SK-N-SH (cell line): ENCODE results near the gene E2F3. TPM values are rescaled to one million over a fixed set of nuclear protein-coding genes. Genes with fewer than 3 reads are reported as not detected.

Experiments
- CTCF ChIA-PET: fragments of 300-600, 350-600 bp; formaldehyde crosslinking; extraction: SDS; loops from one replicate; lab custom pipeline; 2021; lab: Yijun Ruan, JAX
- POLR2A ChIA-PET: fragments of 350-600 bp; sonication (Branson Sonifier 250); formaldehyde crosslinking; extraction: SDS; loops from one replicate; lab custom pipeline; 2020; ENCODE audit warnings: antibody characterized with exemption, inconsistent platforms; lab: Yijun Ruan, JAX
- DNase-seq: peaks from one replicate; pipeline ENCODE4 v3.0.0; 2012
- H2AFZ ChIP-seq: fragments of 200-600 bp; sonication (generic); 2 replicates; pipeline ENCODE4 v1.8.1; 2016; ENCODE audit warnings: antibody characterized with exemption, mild to moderate bottlenecking, low read depth
- H3F3A ChIP-seq: fragments of 200-600 bp; sonication (generic); replicated peaks from 2 replicates; pipeline ENCODE3; 2016; ENCODE audit warnings: antibody characterized with exemption, mild to moderate bottlenecking; ENCODE audit not compliant: insufficient read depth
- H3K27ac ChIP-seq, 2 experiments: fragments of 200-500 bp in 1 of 2; fragments of 200-600 bp in 1 of 2; sonication (Bioruptor generic) in 1 of 2; sonication (generic), shearing (Covaris generic) in 1 of 2; 2 replicates each; pipeline versions ENCODE4 v1.5.1 to v1.6.1; 2014 to 2016; ENCODE audit warnings: low read depth in 2 of 2, inconsistent platforms in 1 of 2, low read length in 1 of 2, mild to moderate bottlenecking in 1 of 2, mixed read lengths in 1 of 2
- H3K27me3 ChIP-seq: fragments of 200-600 bp; sonication (generic), shearing (Covaris generic); 2 replicates; pipeline ENCODE4 v1.6.1; 2016; ENCODE audit warnings: mixed run types; ENCODE audit not compliant: insufficient read depth
- H3K36me3 ChIP-seq, 2 experiments: fragments of 200-500 bp in 1 of 2; fragments of 200-600 bp in 1 of 2; sonication (Bioruptor generic) in 1 of 2; sonication (generic) in 1 of 2; replicated peaks in 1 of 2; 2 replicates each; pipeline versions ENCODE3 to v1.5.1; 2014 to 2016; ENCODE audit warnings: low read length in 1 of 2, mild to moderate bottlenecking in 1 of 2; ENCODE audit not compliant: insufficient read depth in 2 of 2, control insufficient read depth in 1 of 2
- H3K4me1 ChIP-seq, 2 experiments: fragments of 200-500 bp in 1 of 2; fragments of 200-600 bp in 1 of 2; sonication (Bioruptor generic) in 1 of 2; sonication (generic), shearing (Covaris generic) in 1 of 2; 2 replicates each; pipeline versions ENCODE4 v1.5.1 to v1.6.1; 2014 to 2016; ENCODE audit warnings: low read depth in 1 of 2, low read length in 1 of 2, mixed run types in 1 of 2; ENCODE audit not compliant: insufficient read depth in 2 of 2, control insufficient read depth in 1 of 2
- H3K4me2 ChIP-seq: fragments of 200-600 bp; sonication (generic), shearing (Covaris generic); 2 replicates; pipeline ENCODE4 v1.6.1; 2017; ENCODE audit warnings: mixed run types
- H3K4me3 ChIP-seq, 2 experiments: fragments of 200-500 bp in 1 of 2; fragments of 200-600 bp in 1 of 2; sonication (Bioruptor generic) in 1 of 2; sonication (generic), shearing (Covaris generic) in 1 of 2; 2 replicates each; pipeline versions ENCODE4 v1.5.1 to v1.8.1; 2014 to 2016; ENCODE audit warnings: low read depth in 2 of 2, inconsistent platforms in 1 of 2, low read length in 1 of 2, mild to moderate bottlenecking in 1 of 2, mixed read lengths in 1 of 2, moderate library complexity in 1 of 2
- H3K79me2 ChIP-seq: fragments of 200-600 bp; sonication (generic); 2 replicates; pipeline ENCODE4 v1.8.1; 2017; ENCODE audit warnings: mild to moderate bottlenecking; ENCODE audit not compliant: insufficient read depth
- H3K9ac ChIP-seq: fragments of 200-600 bp; sonication (generic); 2 replicates; pipeline ENCODE4 v1.6.1; 2017; ENCODE audit warnings: mixed run types
- H3K9me2 ChIP-seq: fragments of 200-600 bp; sonication (generic); 2 replicates; pipeline ENCODE4 v1.6.1; 2017; ENCODE audit warnings: mixed run types
- H3K9me3 ChIP-seq: fragments of 200-600 bp; sonication (generic); 2 replicates; pipeline ENCODE4 v1.6.1; 2017; ENCODE audit warnings: mixed run types, mild to moderate bottlenecking, moderate library complexity
- H4K20me1 ChIP-seq: fragments of 200-600 bp; sonication (generic); 2 replicates; pipeline ENCODE4 v1.6.1; 2017; ENCODE audit warnings: mild to moderate bottlenecking, mixed run types; ENCODE audit not compliant: insufficient read depth
- CHD2 ChIP-seq: fragments of 150-350 bp; IDR thresholded peaks from 2 replicates; pipeline ENCODE4 v1.6.1; 2018; ENCODE audit warnings: low read length; ENCODE audit not compliant: partially characterized antibody
- EP300 ChIP-seq, 2 experiments: IDR thresholded peaks; 2 replicates each; pipeline versions ENCODE4 v1.4.0 to v1.6.1; 2012; ENCODE audit warnings: borderline replicate concordance in 1 of 2, low read depth in 1 of 2, low read length in 1 of 2
- EZH2phosphoT487 ChIP-seq: fragments of 200-600 bp; sonication (generic); IDR thresholded peaks from 2 replicates; pipeline ENCODE4 v1.6.1; 2017; ENCODE audit warnings: low read depth, mixed run types, mild to moderate bottlenecking, antibody characterized with exemption, moderate library complexity, borderline replicate concordance
- GABPA ChIP-seq: IDR thresholded peaks from 2 replicates; pipeline ENCODE4 v1.4.0; 2012; ENCODE audit warnings: low read depth, mild to moderate bottlenecking
- MXI1 ChIP-seq: IDR thresholded peaks from 2 replicates; pipeline ENCODE4 v1.6.1; 2012; ENCODE audit warnings: mild to moderate bottlenecking, low read depth, low read length, improper control_type of control experiment
- NFIC ChIP-seq: IDR thresholded peaks from 2 replicates; pipeline ENCODE4 v1.4.0; 2012; ENCODE audit warnings: borderline replicate concordance
- POLR2AphosphoS5 ChIP-seq: IDR thresholded peaks from 2 replicates; pipeline ENCODE4 v1.6.1; 2012; ENCODE audit warnings: low read depth, low read length
- RAD21 ChIP-seq: IDR thresholded peaks from 2 replicates; pipeline ENCODE4 v1.6.1; 2012; ENCODE audit warnings: mild to moderate bottlenecking, low read length
- RCOR1 ChIP-seq: fragments of 150-350 bp; IDR thresholded peaks from 2 replicates; pipeline ENCODE4 v1.6.1; 2017; ENCODE audit warnings: antibody characterized with exemption, low read length
- RFX5 ChIP-seq: IDR thresholded peaks from 2 replicates; pipeline ENCODE4 v1.6.1; 2012; ENCODE audit warnings: mild to moderate bottlenecking, improper control_type of control experiment, low read length
- TAF1 ChIP-seq: IDR thresholded peaks from 2 replicates; pipeline ENCODE4 v1.6.1; 2012; ENCODE audit warnings: low read depth, mild to moderate bottlenecking, low read length, moderate library complexity, borderline replicate concordance
- TCF12 ChIP-seq: IDR thresholded peaks from 2 replicates; pipeline ENCODE4 v1.4.0; 2012
- USF1 ChIP-seq: IDR thresholded peaks from 2 replicates; pipeline ENCODE4 v1.4.0; 2012; ENCODE audit warnings: low read depth, borderline replicate concordance
- YY1 ChIP-seq: IDR thresholded peaks from 2 replicates; pipeline ENCODE4 v1.4.0; 2012; ENCODE audit warnings: low read depth, mild to moderate bottlenecking
- ZBTB33 ChIP-seq: IDR thresholded peaks from 2 replicates; pipeline ENCODE4 v1.4.0; 2012; ENCODE audit warnings: low read depth, borderline replicate concordance
- WGBS: methylation state at CpG from one replicate; pipeline ENCODE4 v1.1.6; 2017; ENCODE audit warnings: low lambda C conversion rate; 5-methylcytosine and 5-hydroxymethylcytosine counted together
- polyA plus RNA-seq, 3 experiments: library from polyadenylated mRNA; depleted of rRNA; stranded (reverse); fragments of >200 nt; gene quantifications; 2 replicates each; pipeline ENCODE4 v1.2.3, GENCODE V29; 2012

E2F3 gene
- polyA plus RNA-seq, 1 of the 3 experiments (the other 2 are of a cell fraction), result 12.7 TPM

GRCh38 chr6:20402092-20402341 is 338 bp downstream of the E2F3 start:
- Histone ChIP-seq H3K79me2 (peaks cover 39% of the 10 kb centered on the region), H2AFZ (no peak overlapping the region), H3K27me3 (no peaks in the 10 kb centered on the region), H3K27ac (peak overlapping the region; percentile 93 to 97), H3K9me3 (no peaks in the 10 kb centered on the region), H3K4me2 (peak overlapping the region; percentile 92), H3F3A (peaks cover 11% of the 10 kb centered on the region), H4K20me1 (peaks cover 24% of the 10 kb centered on the region), H3K4me3 (peak overlapping the region; percentile 83 to 86), H3K9ac (peak overlapping the region; percentile 99)
- WGBS, result 2% methylated on average over 14 of the region's 15 CpGs
- CTCF ChIA-PET, result interaction anchor here (1.0 kb wide), 1 partner anchor 126 kb away, joined by 3 read pairs; no protein-coding TSS in a partner anchor
- DNase-seq, result peak; percentile 57
- TF ChIP-seq POLR2AphosphoS5 (peak; percentile 1; the same call in 1 of the 2 replicates), TCF12 (no peak), YY1 (0 out of 2 replicates have a peak, but pooled peaks have one; percentile 32)
- TF ChIP-seq, all 33 proteins: peak for 2
- Histone ChIP-seq H3K9me2 (no peaks in the 10 kb centered on the region), H3K36me3 (peaks cover 12 to 14% of the 10 kb centered on the region in 2 experiments), H3K4me1 (peaks cover 2 to 3% of the 10 kb centered on the region in 2 experiments; a peak in 1 of 4 replicates)
- POLR2A ChIA-PET, result interaction anchor here (1.0 kb wide), 1 partner anchor 1186 kb away, joined by 3 read pairs; no protein-coding TSS in a partner anchor

GRCh38 chr6:20402342-20403069 is 827 bp downstream of the E2F3 start:
- H3K4me3 ChIP-seq, result peak overlapping the region; percentile 83 to 86
- H3K27me3 ChIP-seq, result no peaks in the 10 kb centered on the region
- CTCF ChIA-PET, result interaction anchor here (1.0 to 3.9 kb wide), 3 partner anchors 68 to 126 kb away, joined by 3 to 26 read pairs (median 3); no protein-coding TSS in a partner anchor
- H3K4me1 ChIP-seq, result peaks cover 2 to 5% of the 10 kb centered on the region in 2 experiments; a peak in 1 of 4 replicates
- peaks cover 16 to 19% of the 10 kb centered on the region in 2 experiments for H3K36me3 ChIP-seq
- peak overlapping the region; percentile 99 for H3K9ac ChIP-seq
- H3K9me2 ChIP-seq, result no peaks in the 10 kb centered on the region
- peaks cover 29% of the 10 kb centered on the region for H4K20me1 ChIP-seq
- peak; percentile 66 for DNase-seq
- 2% methylated on average over 25 of the region's 73 CpGs for WGBS
- no peak overlapping the region for H2AFZ ChIP-seq
- POLR2A ChIA-PET, result interaction anchor here (1.0 kb wide), 1 partner anchor 1185 kb away, joined by 3 read pairs; no protein-coding TSS in a partner anchor
- peak; percentile 71 for TF ChIP-seq GABPA
- no peak for TF ChIP-seq NFIC
- no peak for TF ChIP-seq RFX5
- TF ChIP-seq RCOR1, result no peak
- TF ChIP-seq TAF1, result peak; percentile 49; the same call in 1 of the 2 replicates
- TF ChIP-seq CHD2, result peak; percentile 74
- TF ChIP-seq ZBTB33, result no peak
- TF ChIP-seq EP300 (IDR thresholded peaks at IDR 0.05; ENCODE audit: borderline replicate concordance in 1 of 2, low read depth in 1 of 2, low read length in 1 of 2), result no peak; a peak in 1 of 4 replicates
- no peak for TF ChIP-seq RAD21
- TF ChIP-seq MXI1, result no peak
- TF ChIP-seq USF1, result no peak
- no peak for TF ChIP-seq EZH2phosphoT487
- H3K27ac ChIP-seq, result peak overlapping the region; percentile 93 to 97
- peak overlapping the region; percentile 92 for H3K4me2 ChIP-seq
- H3F3A ChIP-seq, result peaks cover 11% of the 10 kb centered on the region
- H3K9me3 ChIP-seq, result no peaks in the 10 kb centered on the region
- H3K79me2 ChIP-seq, result peaks cover 44% of the 10 kb centered on the region
